DMS53 (cell line): ENCODE results near the gene ST6GALNAC3.

ENCODE experiments used
- DNase-seq: peaks from one replicate; lab custom pipeline; 2025; lab: John Stamatoyannopoulos, UW

Gene ST6GALNAC3

DNA sequence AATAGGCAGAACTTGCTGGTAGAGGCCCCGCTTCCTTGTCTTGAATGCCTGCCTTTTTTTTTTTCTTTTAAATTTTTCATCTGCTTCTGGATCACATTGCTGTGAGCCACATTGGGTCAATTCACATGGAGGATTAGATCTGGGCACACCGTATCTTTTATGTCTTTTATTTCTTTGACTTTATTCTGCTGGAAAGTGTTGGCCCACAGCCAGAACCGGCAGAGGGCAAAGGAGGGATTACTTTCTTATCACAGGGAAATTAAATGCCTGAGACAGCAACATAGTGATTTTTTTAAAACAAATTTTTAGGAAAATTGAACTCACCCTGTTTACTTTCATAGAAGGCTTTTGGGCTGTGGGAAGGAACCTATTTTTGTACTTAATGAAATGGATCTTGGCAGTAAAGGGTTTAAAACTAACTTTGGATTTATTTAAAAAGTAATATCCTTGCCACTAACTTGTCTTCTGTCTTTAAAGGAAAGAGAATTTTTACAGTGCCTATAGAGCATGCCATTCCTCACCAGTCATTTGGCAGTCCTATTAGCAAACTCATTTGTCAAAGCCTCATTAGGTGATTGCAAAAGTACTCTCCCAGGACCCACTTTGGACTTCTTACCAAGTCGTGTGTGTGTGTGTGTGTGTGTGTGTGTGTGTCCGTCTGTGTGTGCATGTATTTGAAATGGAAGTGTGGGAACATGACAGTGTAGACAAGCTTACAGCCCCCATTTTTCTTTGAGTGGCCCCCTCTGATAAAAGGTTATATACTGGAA, 68.4 kb downstream of the ST6GALNAC3 start:
- DNase-seq, result no peak

DNA sequence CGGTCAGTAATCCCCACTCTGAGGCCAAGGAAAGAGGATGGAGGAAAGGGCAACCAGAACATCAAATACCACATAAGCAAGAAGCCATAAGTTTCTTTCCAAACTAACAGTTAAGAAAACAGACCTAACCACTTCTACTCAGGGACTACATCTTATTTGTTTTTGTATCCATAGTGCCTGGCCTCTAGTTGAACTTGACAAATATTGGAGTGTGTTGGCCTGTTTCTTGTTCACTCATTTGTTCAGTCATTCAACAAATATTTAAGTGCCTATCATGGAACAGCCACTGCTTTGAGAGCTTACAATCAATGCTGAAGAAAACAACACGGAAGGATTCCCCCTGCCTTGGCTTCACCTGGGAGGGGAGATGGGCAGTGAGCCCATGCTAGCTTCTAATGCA, 69.7 kb downstream of the ST6GALNAC3 start:
- DNase-seq, result no peak

DNA sequence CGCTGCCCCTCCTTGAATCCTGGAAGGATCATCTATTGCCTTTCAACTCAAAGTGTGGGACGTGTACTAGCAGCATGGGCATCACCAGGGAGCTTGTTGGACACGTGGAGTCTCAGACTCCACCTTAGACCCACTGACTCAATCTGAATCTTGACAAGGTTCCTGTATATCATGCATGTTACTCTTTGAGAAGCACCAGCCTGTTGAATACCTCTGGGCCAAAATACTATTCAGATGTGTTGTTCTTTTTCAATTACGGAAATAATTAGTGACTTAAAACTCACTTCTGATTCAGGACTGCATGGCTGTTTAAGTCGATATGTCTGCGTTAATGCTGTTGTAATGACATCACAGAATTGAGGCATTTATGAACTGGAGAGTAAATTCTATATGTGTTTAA, 70.8 kb downstream of the ST6GALNAC3 start:
- DNase-seq, result no peak

DNA sequence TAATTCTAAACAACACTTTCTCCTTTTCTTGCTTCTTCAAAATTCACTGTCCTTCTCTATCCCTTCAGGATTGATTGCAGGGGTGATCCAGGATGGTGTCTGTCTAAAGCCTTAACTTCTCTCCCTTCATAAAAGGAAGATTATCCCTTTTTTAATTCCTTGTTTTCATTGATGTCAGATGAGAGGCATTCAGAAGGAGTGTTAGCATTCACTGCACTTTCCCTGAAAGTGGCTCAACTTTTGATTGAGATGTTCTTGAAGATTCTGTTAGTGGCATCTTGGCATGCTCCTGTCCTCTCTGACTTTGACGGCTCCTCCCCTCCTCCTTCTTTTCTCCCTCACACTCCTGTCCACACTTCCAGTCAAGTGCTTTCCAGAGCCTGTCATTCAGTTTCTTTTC, 71.6 kb downstream of the ST6GALNAC3 start:
- no peak for DNase-seq

DNA sequence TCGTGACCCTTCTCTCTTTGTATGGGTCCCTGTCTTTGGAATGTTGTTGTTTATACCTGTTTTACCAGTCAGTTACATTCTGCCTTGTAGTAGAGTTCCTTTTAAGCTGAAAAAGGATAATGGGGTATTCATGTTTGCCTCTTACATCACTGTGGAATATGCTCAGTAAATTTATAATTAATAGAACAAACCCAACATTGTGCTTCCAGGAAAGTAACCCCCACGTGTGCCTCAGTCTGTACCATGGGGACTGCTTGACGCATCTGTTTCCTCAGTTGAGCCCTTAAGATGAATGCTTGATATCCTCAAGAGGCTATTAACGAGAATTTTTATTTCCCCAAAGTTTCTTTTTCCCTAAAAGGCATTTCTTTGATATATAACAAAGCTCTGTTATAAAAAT, 73.4 kb downstream of the ST6GALNAC3 start:
- no peak for DNase-seq

DNA sequence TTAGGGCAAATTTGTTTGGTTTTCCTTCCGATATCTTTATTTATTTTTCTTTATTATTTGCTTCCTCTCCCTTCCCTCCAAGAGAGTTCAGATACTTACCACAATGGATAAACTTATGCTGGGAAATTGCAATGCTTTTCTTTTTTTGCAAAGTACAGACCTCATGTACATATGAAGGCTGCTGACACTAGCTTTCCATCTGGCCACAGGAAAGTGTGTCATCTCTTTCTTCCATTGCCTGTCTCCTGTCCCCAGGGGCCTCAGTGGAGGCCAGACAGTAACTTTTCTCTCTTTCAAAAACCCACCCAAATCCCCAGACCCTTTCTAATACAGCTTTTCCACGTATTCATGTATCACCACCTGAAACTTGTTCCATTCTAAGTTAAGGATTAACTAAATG, 73.9 kb downstream of the ST6GALNAC3 start:
- DNase-seq, result no peak

DNA sequence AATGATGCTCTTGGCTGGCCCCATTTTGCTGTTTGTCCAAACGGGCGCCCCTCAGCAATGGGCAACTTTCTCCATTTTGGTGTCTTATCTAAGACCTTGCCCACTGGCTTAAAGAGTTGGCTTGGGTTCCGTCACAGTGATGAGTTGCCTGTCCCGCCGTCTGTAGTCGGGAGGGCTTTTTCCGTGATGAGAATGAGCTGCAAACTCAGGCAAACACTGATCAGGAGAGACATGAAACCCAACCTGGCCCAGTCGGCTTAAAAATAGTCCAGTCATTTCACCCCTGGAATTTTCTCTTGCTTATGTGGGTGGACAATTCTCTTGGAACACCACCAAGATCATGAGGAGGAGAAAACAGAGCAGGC, 79.3 kb downstream of the ST6GALNAC3 start:
- DNase-seq, result no peak

DNA sequence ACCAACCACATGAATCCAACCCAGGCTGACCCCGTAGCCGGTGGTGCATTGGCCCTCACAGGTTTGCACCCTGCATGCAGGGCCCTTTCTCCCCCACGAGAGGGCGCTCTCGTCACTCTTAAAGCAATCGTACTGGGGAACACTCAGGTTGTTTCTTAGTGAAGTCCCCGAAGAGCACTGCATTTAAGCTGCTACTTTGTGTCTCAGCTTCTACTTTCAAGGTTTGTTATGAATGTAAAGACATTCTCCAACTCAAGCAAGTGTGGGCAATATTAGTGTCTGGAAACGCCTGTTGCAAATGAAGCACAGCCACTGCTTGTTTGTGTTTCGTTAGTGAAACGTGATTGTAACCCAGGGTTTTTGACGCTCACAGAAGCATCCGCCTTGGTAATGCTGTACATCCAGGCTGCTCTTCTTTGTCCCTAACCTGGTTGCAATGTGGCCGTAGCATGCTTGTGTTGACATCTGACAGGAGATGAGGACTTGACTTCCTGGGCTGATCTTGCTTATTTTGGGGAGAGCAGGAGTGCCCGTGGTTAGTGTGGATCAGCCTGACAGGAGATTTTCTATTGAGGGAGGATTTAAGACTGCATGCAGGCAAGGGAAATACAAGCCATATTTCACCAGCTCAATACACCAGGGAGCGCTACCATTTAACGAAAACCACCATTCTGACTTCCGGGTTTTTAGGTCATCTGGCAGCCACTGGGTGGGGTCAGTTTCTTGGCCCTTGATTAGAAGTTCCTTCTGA, 79.8 kb downstream of the ST6GALNAC3 start:
- peak; percentile 86 for DNase-seq

DNA sequence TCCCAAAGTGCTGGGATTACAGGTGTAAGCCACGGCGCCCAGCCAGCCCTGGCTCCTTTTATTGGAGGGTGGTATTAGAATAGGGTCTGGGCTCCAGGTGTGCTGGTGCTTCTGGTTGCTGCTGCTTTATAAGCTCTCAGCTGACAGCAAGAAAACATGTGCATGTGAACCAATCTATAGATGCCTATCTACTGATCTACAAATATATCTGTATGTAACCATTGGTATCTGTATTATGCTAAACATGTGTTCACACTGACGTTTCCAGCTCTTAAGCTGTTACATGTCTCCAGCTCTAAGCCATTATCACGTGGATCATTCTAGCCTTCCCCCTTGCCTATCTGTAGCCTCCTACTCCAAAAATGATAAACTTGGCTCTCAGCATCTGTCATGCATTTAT, 82.4 kb downstream of the ST6GALNAC3 start:
- DNase-seq, result no peak

DNA sequence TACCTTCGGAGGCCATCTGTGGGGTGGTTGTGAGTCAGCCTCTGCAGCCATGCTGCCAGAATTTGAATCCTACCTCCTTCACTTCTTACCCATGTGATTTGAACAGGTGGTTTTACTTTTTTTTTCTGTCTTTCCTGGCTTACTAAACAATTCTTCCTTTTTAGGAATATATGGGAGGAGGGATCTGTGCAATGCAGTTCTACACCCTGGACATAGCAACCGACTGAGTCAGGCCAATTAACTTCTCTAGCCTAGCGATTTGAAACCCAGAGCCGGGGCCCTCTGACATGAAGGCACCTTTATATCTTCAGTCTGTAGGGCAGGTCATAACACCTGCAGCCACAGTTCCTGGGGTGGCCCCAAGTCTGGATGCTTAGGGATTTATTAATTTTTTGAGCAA, 83.6 kb downstream of the ST6GALNAC3 start:
- DNase-seq, result no peak

DNA sequence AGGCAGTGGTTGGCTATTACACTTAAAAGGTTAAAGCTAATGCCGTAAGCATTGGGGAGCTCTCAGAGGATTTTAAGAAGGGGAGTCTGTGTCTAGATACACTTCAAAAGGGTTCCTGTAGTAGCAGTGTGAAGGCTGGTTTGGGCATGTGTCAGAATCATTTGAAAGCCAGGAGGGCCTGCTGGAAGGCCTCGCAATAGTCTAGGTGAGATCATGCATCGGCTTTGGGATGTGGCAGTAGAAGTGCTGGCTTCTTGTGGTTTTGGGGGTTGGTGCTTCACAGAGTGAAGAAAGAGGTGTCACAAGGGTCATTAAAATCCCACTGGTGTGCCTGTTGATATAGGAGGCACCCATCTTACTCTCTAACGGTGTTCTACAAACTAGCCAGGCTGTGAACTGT, 85.7 kb downstream of the ST6GALNAC3 start:
- DNase-seq, result no peak

DNA sequence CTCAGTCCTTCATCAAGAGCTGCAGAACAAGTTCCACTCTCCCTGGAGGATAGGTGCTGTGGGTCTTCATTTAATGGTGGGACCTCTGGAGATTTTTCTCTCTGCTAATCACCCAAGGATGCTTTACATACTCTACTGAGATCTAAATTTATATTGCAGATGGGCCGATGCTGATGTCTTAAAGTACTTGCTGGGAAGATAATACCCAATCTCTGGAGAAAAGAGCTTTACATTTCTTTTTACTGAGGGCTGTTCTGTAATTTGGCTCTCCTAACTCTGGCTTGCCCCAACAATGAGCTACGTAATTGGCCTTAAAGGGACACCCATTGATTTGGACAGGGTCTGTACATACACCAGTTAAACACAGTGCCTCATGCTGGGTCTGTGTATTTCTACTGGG, 86.9 kb downstream of the ST6GALNAC3 start:
- no peak for DNase-seq

DNA sequence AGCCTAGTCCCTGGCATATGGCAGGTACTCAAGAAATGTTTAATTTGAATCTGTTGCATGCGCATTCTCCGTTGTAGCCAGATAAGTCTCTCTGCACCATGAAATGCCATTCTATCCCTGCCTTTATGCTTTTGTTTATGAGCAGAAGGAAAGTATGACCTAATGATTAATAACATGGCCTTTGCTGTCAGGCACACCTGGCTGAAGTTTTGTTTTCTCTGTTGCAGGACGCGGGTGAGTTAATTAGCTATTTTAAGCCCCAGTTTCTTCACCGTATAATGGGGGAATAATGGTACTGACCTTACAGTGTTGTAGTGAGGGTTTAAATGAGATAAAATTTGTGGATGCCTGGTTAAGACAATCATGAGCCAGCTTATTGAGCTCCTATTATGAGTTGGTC, 87.7 kb downstream of the ST6GALNAC3 start:
- peak; percentile 24 for DNase-seq

DNA sequence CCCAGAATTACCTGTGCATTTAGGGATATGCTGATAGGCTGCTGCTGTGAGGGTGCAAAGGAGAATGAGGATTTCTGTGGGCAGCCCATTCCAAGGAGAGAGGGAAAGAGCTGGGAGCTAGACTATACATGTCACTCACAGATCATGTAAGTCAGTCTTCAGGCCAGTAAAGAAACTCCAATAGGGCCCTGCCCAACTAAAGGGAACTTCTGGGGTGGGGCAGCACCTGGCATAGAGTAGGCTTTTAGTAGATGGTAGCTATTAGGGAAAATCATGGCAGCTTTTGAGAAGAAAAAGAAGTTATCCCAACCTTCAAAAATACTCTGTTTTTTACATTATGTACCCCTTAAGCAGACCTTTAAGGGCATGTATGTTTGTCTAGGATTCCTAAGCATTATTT, 89.6 kb downstream of the ST6GALNAC3 start:
- DNase-seq, result no peak

DNA sequence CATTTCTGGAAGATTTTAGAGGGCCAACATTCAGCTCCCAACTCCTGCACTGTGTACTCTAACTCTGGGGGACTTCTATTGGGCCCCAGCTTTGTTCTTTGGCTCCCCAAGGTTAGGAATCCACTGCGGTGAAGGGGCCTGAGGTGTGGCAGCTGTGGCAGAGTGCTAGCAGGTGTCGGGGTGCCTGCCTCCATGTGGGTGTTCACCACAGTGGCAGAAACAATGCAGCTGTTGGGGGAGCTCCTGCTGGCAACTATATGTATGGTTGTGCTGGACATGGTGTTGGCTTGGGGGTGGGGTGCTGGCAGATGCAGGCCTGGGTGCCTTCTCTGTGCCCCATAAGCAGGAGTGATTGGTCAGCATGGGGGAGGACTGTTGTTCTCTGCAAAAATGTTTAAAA, 95.5 kb downstream of the ST6GALNAC3 start:
- DNase-seq, result no peak

DNA sequence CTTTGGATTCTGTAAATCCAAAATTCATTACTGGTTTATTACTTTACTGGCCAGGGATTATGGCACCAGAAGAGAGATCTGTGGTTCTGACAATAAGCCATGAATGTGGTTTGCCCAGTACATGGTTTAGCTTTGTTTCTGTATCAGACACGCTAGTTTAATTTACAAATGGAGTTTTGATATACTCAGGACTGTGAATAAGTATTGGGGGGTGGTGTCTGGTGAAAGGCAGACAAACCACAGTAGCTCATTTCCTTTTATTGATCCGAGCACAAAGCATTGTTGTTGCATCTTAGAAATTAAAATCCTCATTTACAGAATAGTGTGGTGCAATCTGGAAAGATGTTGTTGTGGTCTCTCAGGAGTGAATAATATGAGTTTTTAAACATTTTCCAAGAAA, 96.0 kb downstream of the ST6GALNAC3 start:
- no peak for DNase-seq

DNA sequence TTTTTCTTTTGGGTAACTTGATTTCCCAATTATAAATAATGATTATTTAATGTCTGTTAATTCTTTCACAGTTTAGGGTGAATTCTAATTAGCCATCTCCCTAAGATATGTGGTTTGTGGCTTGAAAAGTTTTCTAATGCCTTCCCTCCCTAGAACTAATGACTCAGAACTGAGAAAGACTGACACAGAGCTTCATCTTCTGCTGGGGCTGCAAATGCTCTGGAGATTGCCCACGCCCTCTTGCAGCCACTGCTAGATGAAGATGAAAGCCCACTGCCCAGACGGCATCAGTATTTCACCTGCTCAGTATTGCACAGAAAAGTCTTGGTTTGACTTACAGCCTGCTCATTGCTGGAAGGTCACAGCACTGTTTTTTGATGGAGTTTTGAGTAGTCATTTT, 101.5 kb downstream of the ST6GALNAC3 start:
- no peak for DNase-seq

DNA sequence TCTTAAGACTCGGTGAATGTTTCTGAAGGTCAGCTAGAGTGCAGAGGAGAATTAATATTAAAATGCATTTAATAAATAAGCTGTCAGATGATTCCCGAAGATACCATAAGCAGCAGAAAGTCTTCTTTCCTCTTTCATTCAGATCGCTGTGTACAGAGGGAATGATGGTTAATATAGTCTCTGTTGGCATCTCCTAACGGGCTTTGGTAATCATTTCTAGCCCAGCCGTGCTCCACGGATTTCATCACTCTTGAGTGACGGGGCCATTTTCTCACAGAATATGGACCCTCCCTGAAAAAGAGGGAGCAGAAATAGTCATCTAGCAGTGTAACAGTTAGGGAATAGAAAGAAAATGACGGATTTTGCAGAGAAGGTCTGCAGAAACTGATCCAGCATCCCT, 103.1 kb downstream of the ST6GALNAC3 start:
- DNase-seq, result no peak

DNA sequence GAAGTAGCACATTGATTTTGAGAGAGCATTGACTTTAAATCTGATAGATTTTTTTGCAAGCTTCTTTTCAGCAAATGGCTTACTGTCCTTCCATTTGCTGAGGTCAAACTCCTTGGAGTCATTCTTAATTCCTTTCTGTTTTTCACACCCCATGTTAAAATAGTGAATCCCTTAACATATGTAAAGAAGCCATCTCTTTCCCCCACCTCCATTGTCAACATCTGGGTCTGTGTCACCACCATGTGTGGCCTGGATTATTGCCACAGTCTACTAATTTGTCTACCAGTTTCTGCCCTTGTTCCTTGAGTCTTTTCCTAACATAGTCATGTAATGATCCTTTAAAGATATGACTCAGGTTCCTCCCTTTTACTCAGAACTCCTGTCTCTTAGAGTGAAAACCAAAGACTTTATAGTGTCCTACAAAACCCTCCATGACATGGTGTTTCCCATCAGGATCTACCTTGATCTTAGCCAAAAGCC, 104.7 kb downstream of the ST6GALNAC3 start:
- no peak for DNase-seq

DNA sequence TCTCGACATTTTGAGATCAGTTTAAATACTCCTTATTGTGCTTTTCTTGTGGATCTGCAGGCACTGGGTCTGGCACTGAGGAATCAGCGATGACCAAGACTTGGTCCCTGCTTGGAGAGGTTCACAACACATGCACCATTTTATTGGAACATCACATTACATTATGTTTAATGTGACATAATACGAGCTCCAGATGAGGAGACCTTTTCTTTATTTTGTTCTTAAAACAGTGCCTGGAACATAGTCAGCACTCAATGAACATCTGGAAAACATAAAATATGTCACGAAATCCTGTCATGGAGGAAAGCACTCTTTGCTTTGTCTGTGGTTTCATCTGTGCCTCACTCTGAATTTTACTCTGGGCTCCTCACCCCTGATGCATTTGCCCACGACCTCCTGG, 110.7 kb downstream of the ST6GALNAC3 start:
- DNase-seq, result no peak

DNA sequence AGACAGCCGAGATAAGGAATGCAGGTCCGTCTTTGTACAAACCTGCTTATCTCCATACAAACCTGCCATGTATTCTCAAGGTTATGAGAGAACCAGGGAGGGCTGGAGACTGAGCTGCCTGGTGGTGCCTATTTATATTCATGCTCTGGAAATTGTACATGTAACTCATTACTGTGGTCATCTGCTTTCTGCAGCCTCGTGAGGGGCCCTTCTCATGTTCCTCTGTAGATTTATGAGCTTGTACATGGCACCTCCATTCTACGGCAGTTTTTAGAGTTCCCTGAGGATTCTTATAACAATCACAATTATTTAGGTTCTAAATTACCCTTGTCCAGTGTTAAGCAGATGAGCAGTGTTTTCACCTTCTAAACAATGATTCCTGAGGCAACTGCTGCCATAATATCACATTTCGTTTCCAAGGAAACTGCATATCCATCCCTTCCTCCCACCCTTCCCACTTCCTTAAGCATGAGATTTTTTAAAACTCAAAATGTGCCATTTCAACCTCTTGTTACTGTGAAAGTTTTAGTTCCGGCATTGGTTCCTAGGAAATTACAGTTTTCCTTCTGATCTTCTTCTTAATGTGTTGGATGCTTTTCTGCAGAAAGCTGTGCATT, 112.1 kb downstream of the ST6GALNAC3 start:
- no peak for DNase-seq

DNA sequence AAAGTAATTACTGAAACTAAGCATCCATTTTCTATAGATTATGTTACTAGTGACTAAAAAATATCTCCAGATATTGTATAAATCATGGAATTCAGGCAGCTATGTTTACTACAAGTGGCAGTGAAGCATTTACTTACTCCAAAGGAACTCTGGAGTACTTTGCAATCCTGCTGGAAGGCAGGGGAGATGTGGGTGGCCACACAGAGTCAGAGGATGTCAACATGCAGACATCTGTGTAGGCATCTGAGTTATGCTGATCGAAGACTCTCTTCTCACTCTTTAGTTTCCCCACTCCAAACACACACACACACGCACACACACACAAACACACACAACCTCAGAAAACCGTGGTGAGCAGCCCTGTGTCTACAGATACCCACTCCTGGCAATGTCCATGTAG, 112.9 kb downstream of the ST6GALNAC3 start:
- no peak for DNase-seq

DNA sequence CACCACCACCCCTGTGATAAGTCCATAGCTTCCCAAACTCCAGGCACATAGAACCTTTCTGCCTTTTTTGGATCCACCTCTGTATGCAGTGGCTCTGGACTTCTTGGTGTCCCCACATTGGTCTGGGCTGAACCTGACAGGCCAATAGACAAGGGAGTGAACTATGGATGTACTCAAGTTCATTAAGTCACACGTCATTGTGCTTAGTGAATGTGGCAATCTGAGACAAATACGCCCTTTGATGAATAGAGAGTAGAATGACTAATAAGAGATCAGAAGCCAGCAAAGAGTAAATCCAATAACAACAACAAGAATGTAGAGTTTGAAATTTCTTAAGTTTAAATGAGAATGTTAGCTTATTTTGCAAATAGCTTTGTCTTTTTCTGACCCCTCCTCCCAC, 114.8 kb downstream of the ST6GALNAC3 start:
- DNase-seq, result no peak
